GM12878 (cell line): ENCODE measurements around the gene ENO2. TPM values are rescaled to one million over a fixed set of nuclear protein-coding genes. Genes with fewer than 3 reads are reported as not detected.

ENCODE experiments used
- ATAC-seq: fragments of 200-7000 bp; cut with Tn5 transposase; 3 replicates; pipeline ENCODE4 v1.9.1; 2020; ENCODE audit warnings: mild to moderate bottlenecking, moderate library complexity
- BruUV-seq: library from RNA; stranded (reverse); fragments of 400-500 nt; replicated peaks from 2 replicates; lab custom pipeline; 2021; lab: Mats Ljungman, UMichigan
- CTCF ChIA-PET: fragments of 300-600 bp; sonication (Branson Sonifier 250); formaldehyde crosslinking; extraction: SDS; loops from one replicate; lab custom pipeline; 2021; ENCODE audit warnings: inconsistent platforms; lab: Yijun Ruan, JAX
- POLR2A ChIA-PET: fragments of 350-600 bp; formaldehyde crosslinking; extraction: SDS; loops from one replicate; lab custom pipeline; 2021; ENCODE audit warnings: inconsistent platforms; lab: Charles Lee
- RAD21 ChIA-PET: fragments of 300-600 bp; sonication (Branson Sonifier 250); formaldehyde crosslinking; loops from one replicate; lab custom pipeline; 2023; ENCODE audit warnings: antibody characterized with exemption; ENCODE audit not compliant: unreplicated experiment; lab: Charles Lee
- SMC1A ChIA-PET: fragments of 300-600 bp; sonication (Branson Sonifier 250); formaldehyde crosslinking; loops from one replicate; lab custom pipeline; 2023; ENCODE audit not compliant: unreplicated experiment, uncharacterized antibody; lab: Charles Lee
- DNase-seq: peaks from one replicate; pipeline ENCODE4 v3.0.0-alpha.2; 2011; ENCODE audit warnings: low read depth, low spot score
- FAIRE-seq: peaks from 3 replicates; lab custom pipeline; 2011; peaks lifted over from hg19 to GRCh38; lab: Jason Lieb, UNC
- H2AFZ ChIP-seq: 2 replicates; pipeline ENCODE4 v1.6.0; 2011; ENCODE audit warnings: low read depth, low read length, control low read depth; ENCODE audit not compliant: control insufficient read depth
- H3K27ac ChIP-seq: 2 replicates; pipeline ENCODE4 v1.5.1; 2011; ENCODE audit warnings: control low read depth; ENCODE audit not compliant: control insufficient read depth, insufficient read depth
- H3K27me3 ChIP-seq, 2 experiments: replicated peaks in 1 of 2; 2 replicates each; pipeline versions ENCODE4 v1.6.0 to v1.6.1; 2011; ENCODE audit warnings: low read length in 1 of 2; ENCODE audit not compliant: control insufficient read depth in 2 of 2, insufficient read depth in 2 of 2
- H3K36me3 ChIP-seq, 2 experiments: 2 replicates each; pipeline ENCODE4 v1.5.1; 2011; ENCODE audit warnings: low read length in 1 of 2; ENCODE audit not compliant: control insufficient read depth in 2 of 2, insufficient read depth in 2 of 2
- H3K4me1 ChIP-seq: 2 replicates; pipeline ENCODE4 v1.6.1; 2011; ENCODE audit warnings: mild to moderate bottlenecking, low read length, moderate library complexity, mixed read lengths; ENCODE audit not compliant: control insufficient read depth, insufficient read depth
- H3K4me2 ChIP-seq: 2 replicates; pipeline ENCODE4 v1.6.0; 2011; ENCODE audit warnings: control low read depth; ENCODE audit not compliant: control insufficient read depth, insufficient read depth
- H3K4me3 ChIP-seq: fragments of 200-600 bp; sonication (generic); 2 replicates; pipeline ENCODE4 v1.5.1; 2016
- H3K79me2 ChIP-seq: 2 replicates; pipeline ENCODE4 v1.6.0; 2011; ENCODE audit warnings: low read length; ENCODE audit not compliant: control insufficient read depth, insufficient read depth
- H3K9ac ChIP-seq: 2 replicates; pipeline ENCODE4 v1.8.0; 2011; ENCODE audit warnings: low read length, control low read depth, mixed read lengths; ENCODE audit not compliant: control insufficient read depth, insufficient read depth
- H3K9me3 ChIP-seq: replicated peaks from 3 replicates; pipeline ENCODE4 v1.5.1; 2011; ENCODE audit warnings: mild to moderate bottlenecking, low read length; ENCODE audit not compliant: control insufficient read depth, insufficient read depth
- H4K20me1 ChIP-seq: 2 replicates; pipeline ENCODE4 v1.6.0; 2011; ENCODE audit not compliant: control insufficient read depth, insufficient read depth
- BCL3 ChIP-seq: IDR thresholded peaks from 2 replicates; pipeline ENCODE4 v1.6.1; 2011; ENCODE audit warnings: borderline replicate concordance, low read depth, mild to moderate bottlenecking, moderate library complexity, low read length; ENCODE audit not compliant: insufficient read depth, poor library complexity, severe bottlenecking
- CEBPZ ChIP-seq: fragments of 150-350 bp; IDR thresholded peaks from 2 replicates; pipeline ENCODE4 v1.6.1; 2016; ENCODE audit warnings: low read depth, low read length
- CHD1 ChIP-seq: IDR thresholded peaks from 2 replicates; pipeline ENCODE4 v1.6.1; 2012; ENCODE audit warnings: low read depth, low read length, improper control_type of control experiment
- E2F8 ChIP-seq: fragments of 450-650 bp; IDR thresholded peaks from 2 replicates; pipeline ENCODE4 v1.6.1; 2018; ENCODE audit warnings: mild to moderate bottlenecking, low read depth, moderate library complexity; ENCODE audit not compliant: partially characterized antibody
- MEF2A ChIP-seq: IDR thresholded peaks from 2 replicates; pipeline ENCODE4 v1.6.1; 2011; ENCODE audit warnings: low read depth, mild to moderate bottlenecking, low read length, moderate library complexity; ENCODE audit not compliant: insufficient read depth
- MYC ChIP-seq: IDR thresholded peaks from 2 replicates; pipeline ENCODE4 v1.6.1; 2011; ENCODE audit warnings: mild to moderate bottlenecking, low read length, moderate library complexity, inconsistent platforms; ENCODE audit not compliant: insufficient read depth, insufficient replicate concordance, insufficient read length, severe bottlenecking
- NFYB ChIP-seq: IDR thresholded peaks from 2 replicates; pipeline ENCODE4 v1.6.1; 2011; ENCODE audit warnings: low read depth, mild to moderate bottlenecking, low read length, improper control_type of control experiment, moderate library complexity; ENCODE audit not compliant: insufficient read depth
- NR2C1 ChIP-seq: fragments of 450-650 bp; IDR thresholded peaks from 2 replicates; pipeline ENCODE4 v1.6.1; 2017; ENCODE audit warnings: antibody characterized with exemption, mild to moderate bottlenecking, moderate library complexity
- STAT1 ChIP-seq: fragments of 450-650 bp; conservative IDR thresholded peaks from 2 replicates; pipeline ENCODE4 v1.6.1; 2014; ENCODE audit warnings: antibody characterized with exemption, mild to moderate bottlenecking
- ZSCAN29 ChIP-seq: fragments of 450-650 bp; IDR thresholded peaks from 2 replicates; pipeline ENCODE4 v1.6.1; 2017; ENCODE audit warnings: mild to moderate bottlenecking, moderate library complexity
- WGBS: methylation state at CpG from one replicate; pipeline ENCODE4 v1.1.6; 2016; ENCODE audit warnings: low lambda C conversion rate; ENCODE audit not compliant: insufficient replicate concordance, insufficient coverage; ENCODE audit errors: missing lambda C conversion rate; 5-methylcytosine and 5-hydroxymethylcytosine counted together
- in situ Hi-C: fragments of 300-500 bp; cut with MboI; formaldehyde crosslinking; loops from 9 replicates; pipeline ENCODE4 v1.14.3; 2018; ENCODE audit warnings: mixed read lengths
- intact Hi-C: fragments of 100-400 bp; cut with micrococcal nuclease; formaldehyde crosslinking; loops from one replicate; pipeline ENCODE4 v1.14.2; 2022; ENCODE audit not compliant: unreplicated experiment
- polyA plus RNA-seq, 11 experiments: library from polyadenylated mRNA; depleted of rRNA in 4 of 11; unstranded in 6 of 11; stranded (reverse) in 5 of 11; fragments of >200 nt; fragmentation: Nextera tagmentation in 4 of 11; fragmentation: Illumina TruSeq in 1 of 11; extraction: Ambion mirVana in 4 of 11; extraction: Trizol in 1 of 11; gene quantifications; 1 replicate in 1 of 11; 2 replicates in 10 of 11; pipeline versions ENCODE4 v1.2.1 to v1.2.3, GENCODE V29; 2011 to 2016; ENCODE audit warnings: inconsistent platforms in 2 of 11, missing spikeins in 2 of 11, low read depth in 1 of 11
- total RNA-seq, 4 experiments: library from RNA; depleted of rRNA in 3 of 4; stranded (reverse); fragments of >200 nt in 3 of 4; fragmentation: Illumina TruSeq in 1 of 4; extraction: Trizol in 1 of 4; gene quantifications; 2 replicates each; pipeline versions ENCODE4 v1.2.1 to v1.2.3, GENCODE V29; 2013 to 2021
- TF ChIP-seq, protein P1 (sequence below): fragments of 450-650 bp; IDR thresholded peaks from 2 replicates; pipeline ENCODE4 v1.6.1; 2017; ENCODE audit warnings: low read depth, mild to moderate bottlenecking, moderate library complexity

Gene ENO2
- total and polyA plus RNA-seq, 10 of the 15 experiments (the other 5 are each of a cell fraction or from before 2014, with no cell fraction given) = 24.8 to 196 (median 43.1) TPM

- H3K4me3 ChIP-seq = peak within 1 kb of the TSS; percentile 95
- FAIRE-seq = peak; percentile 62
- peak; percentile 54 for ATAC-seq
- intact Hi-C loops = no loop called here
- H3K9me3 ChIP-seq = no peaks in the 10 kb centered on the region
- H3K79me2 ChIP-seq = peaks cover 80% of the 10 kb centered on the region
- CTCF ChIA-PET = interaction anchor here (0.8 to 11.6 kb wide), 5 partner anchors 10 to 100 kb away, joined by 3 to 645 read pairs (median 4); partner anchors contain the start of genes CDCA3 and LPCAT3
- no peaks in the 10 kb centered on the region for H4K20me1 ChIP-seq
- DNase-seq = no peak
- in situ Hi-C loops = loop anchor here (25.0 kb wide), 1 partner anchor 1686 kb away; no protein-coding TSS in a partner anchor
- peak within 1 kb of the TSS; percentile 99 for H3K27ac ChIP-seq
- peaks cover 67% of the 10 kb centered on the region for H3K4me1 ChIP-seq
- H2AFZ ChIP-seq = peak within 1 kb of the TSS; percentile 24
- SMC1A ChIA-PET = interaction anchor here (1.6 to 11.6 kb wide), 2 partner anchors 9 to 159 kb away, joined by 6 to 395 read pairs; no protein-coding TSS in a partner anchor
- peak within 1 kb of the TSS; percentile 99 for H3K4me2 ChIP-seq
- H3K9ac ChIP-seq = peak within 1 kb of the TSS; percentile 99
- no peaks in the 10 kb centered on the region for H3K27me3 ChIP-seq
- RAD21 ChIA-PET = interaction anchor here (1.2 to 3.4 kb wide), 4 partner anchors 9 to 83 kb away, joined by 3 to 16 read pairs (median 8); no protein-coding TSS in a partner anchor
- H3K36me3 ChIP-seq = peaks cover 4 to 16% of the 10 kb centered on the region in 2 experiments; a peak in 3 of 4 replicates
- POLR2A ChIA-PET = interaction anchor here (0.6 to 17.8 kb wide), 4 partner anchors 9 to 323 kb away, joined by 5 to 524 read pairs (median 6); partner anchors contain the start of gene LRRC23
- 2% methylated on average over 25 of the region's 25 CpGs for WGBS
- BruUV-seq = no TSS peak
- no peak for TF ChIP-seq ZSCAN29
- TF ChIP-seq MYC = no peak
- no peak for TF ChIP-seq BCL3
- TF ChIP-seq CHD1 = no peak
- TF ChIP-seq NFYB = 0 out of 2 replicates have a peak, but pooled peaks have one; percentile 2
- TF ChIP-seq CEBPZ = no peak
- TF ChIP-seq, protein P1, sequence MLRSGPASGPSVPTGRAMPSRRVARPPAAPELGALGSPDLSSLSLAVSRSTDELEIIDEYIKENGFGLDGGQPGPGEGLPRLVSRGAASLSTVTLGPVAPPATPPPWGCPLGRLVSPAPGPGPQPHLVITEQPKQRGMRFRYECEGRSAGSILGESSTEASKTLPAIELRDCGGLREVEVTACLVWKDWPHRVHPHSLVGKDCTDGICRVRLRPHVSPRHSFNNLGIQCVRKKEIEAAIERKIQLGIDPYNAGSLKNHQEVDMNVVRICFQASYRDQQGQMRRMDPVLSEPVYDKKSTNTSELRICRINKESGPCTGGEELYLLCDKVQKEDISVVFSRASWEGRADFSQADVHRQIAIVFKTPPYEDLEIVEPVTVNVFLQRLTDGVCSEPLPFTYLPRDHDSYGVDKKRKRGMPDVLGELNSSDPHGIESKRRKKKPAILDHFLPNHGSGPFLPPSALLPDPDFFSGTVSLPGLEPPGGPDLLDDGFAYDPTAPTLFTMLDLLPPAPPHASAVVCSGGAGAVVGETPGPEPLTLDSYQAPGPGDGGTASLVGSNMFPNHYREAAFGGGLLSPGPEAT = peak; percentile 57; the same call in 1 of the 2 replicates
- no peak for TF ChIP-seq E2F8
- TF ChIP-seq NR2C1 = peak; percentile 37; the same call in 1 of the 2 replicates
- no peak for TF ChIP-seq STAT1
- no peak for TF ChIP-seq MEF2A
These were observed 36.6 kb downstream of the ENO2 start, which contains the start of gene PTPN6 for GRCh38 chr12:6950811-6951540. Gene PTPN6 (plus strand): TSS chr12:6951356. CDS start chr12:6951513, 157 bp downstream.
